Posterior cingulate gyrus (tissue), 11 donors: ENCODE measurements around the gene ZBTB46.
"Not testable (repeated sequence)": the region's sequence is repeated elsewhere in the genome, so short reads cannot be mapped to it uniquely, and the experiment has no call there.

ENCODE experiments used
- DNase-seq, 10 donors: peaks; one replicate each; pipeline versions ENCODE4 v3.0.0 to v3.0.0-alpha.2; 2020 to 2021; ENCODE audit warnings: mixed read lengths in 3 of 10
- intact Hi-C: fragments of 100-400 bp; cut with DNase I; formaldehyde crosslinking; loops from one replicate; pipeline ENCODE4 v1.15.1; 2023

The ZBTB46 gene

DNA sequence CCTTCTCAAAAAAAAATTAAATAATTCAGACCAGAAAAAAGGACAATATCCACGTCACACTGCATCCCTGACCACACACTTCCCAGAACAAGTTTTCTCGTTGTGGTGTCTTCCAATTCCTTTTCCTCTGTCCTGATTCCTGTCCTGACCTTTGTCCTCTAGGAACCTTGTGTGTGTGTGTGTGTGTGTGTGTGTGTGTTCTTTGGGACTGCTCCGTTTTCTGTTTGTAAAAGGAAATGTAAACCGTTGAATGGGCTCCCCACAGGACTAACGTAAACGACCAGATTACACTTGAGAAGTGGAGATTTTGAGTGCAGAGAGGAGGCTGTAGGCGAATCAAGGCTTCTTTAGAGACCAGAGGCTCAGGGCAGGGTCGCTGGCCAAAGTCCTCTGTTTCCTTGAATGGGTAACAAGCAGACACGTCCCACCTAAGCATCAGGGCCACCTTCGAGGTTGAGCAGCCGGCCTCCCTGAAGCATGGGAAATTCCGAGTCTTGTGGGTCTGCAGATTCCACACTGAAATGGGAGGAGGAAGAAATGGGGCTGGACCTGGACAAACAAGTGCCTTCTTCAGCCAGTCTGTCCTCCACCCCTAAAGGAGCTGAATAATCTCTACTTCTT, 7.3 kb downstream of the ZBTB46 start:
- intact Hi-C loops, result no loop called here
- no peak for DNase-seq

DNA sequence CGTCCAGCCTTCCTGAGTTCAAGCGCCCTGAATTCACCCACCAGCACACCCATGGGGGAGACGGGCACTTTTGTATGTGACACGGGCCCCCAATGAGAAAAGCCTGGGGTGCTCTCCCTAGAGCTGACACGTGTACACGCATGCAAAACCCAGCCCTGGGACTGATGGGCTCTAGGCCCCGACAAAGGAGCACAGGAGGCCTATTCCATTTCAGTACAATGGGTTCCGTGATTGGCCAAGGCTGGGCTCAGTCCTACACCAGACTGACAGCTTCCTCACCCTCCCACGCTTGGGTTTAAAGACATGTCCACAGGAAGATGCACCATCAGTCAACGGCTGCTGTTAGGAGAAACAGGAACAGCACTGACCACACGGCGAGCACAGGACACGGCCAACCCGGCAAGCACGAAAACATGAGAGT, 8.8 kb downstream of the ZBTB46 start:
- DNase-seq, result no peak
- intact Hi-C loops, result no loop called here

DNA sequence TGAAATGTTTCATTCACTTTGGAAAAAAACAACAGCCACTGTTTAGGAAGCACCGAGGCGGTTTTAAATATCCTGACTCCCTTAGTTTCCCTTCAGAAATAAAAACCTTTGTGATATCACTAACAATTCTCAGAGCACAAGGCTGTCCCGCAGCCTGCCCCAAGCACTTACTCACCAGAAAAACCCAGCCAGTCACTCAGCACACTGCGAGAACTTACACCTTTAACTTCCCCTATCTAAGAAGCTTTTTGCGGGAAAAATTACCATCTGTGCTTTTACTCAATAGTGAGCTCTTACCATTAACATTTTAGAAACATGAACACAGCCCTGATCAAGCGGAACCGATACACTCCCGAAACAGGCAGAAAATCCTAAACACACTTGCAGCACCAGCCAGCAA, 9.3 kb downstream of the ZBTB46 start:
- no peak for DNase-seq
- intact Hi-C loops, result no loop called here

DNA sequence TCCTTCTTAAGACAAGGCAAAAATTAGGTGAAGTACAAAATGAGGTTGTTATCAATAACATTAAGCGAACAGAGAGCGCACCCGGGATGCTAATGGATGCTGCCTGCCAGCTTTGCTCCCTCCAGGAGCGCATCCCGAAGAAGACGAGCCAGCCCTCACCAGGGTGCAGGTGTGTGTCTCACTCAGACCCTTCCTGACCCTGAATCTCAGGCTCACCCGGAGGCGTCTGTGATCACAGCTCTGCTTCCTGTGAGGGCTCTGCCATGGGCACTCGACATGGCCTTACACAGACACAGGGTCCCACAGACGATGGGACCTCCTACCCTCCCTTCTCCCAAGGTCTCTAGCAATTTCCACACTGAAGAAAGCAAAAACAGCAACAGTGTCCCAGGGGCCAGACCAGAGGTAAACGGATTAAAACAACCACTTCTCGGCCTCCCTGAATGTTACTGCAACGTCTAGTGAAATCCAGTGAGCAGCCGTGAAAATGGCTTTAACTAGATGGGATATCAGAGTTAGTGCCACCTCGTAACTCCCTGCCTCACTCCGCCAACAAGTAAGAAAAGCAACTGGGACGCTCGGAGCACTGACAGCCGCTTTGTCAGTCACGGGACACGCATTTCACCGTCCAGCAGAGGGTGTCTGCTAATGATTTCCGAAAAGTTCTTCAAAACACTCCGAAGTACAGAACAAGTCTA, 11.7 kb downstream of the ZBTB46 start:
- DNase-seq, result no peak
- intact Hi-C loops, result no loop called here

DNA sequence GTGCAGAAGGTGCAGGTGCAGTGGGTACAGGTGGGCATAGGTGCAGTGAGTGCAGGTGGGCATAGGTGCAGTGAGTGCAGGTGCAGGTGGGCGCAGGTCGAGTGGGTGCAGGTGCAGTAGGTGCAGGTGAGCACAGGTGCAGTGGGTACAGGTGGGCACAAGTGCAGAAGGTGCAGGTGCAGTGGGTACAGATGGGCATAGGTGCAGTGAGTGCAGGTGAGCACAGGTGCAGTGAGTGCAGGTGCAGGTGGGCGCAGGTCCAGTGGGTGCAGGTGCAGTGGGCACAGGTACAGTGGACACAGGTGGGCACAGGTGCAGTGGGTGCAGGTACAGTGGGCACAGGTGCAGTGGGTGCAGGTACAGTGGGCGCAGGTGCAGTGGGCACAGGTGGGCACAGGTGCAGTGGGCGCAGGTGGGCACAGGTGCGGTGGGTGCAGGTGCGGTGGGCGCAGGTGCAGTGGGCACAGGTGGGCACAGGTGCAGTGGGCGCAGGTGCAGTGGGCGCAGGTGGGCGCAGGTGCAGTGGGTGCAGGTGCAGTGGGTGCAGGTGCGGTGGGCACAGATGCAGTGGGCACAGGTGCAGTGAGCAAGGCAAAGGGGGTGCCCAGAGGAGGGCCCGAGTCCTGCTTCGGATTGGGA, 15.3 kb downstream of the ZBTB46 start:
- intact Hi-C loops, result no loop called here

DNA sequence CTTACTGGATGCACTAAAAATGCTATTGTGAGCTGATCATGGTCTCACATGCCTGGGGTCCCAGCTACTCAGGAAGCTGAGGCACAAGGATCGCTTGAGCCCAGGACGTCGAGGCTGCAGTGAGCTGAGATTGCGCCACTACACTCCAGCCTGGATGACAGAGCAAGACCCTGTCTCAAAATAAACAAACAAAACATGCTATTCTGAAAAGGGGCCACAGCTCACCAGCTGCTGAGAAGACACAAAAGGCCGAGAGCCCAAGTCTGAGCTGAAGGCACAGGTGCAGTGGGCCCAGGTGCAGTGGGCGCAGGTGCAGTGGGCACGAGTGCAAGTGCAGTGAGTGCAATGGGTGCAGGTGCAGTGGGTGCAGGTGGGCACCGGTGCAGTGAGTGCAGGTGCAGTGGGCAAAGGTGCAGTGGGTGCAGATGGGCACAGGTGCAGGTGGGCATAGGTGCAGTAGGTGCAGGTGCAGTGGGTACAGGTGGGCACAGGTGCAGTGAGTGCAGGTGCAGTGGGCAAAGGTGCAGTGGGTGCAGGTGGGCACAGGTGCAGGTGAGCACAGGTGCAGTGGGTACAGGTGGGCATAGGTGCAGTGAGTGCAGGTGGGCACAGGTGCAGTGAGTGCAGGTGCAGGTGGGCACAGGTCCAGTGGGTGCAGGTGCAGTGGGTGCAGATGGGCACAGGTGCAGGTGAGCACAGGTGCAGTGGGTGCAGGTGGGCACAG, 16.0 kb downstream of the ZBTB46 start:
- intact Hi-C loops, result no loop called here
- DNase-seq, result no peak

More for the DNA sequence above, 15.3 kb downstream of the ZBTB46 start:
- peak in 1 of 10 donors; percentile 79 for DNase-seq

DNA sequence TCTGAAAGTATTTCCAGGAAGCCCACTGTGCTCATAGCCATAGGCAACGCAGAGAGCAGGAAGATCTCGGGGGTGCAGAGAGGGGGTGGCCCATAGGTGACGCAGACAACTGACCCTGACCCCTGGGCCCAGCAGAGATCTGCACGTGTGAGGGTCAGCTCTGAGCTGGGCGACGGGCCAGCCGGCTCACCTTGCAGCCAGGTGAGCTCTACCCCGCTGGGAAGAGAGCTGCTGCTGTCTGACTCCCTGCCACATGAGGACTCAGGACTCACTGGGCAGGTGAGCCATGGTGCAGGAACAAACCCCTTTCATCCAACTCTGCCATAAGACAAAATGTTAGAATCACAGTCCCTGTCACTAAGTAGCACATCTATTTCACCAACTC, 19.6 kb downstream of the ZBTB46 start:
- intact Hi-C loops, result no loop called here
- no peak for DNase-seq

DNA sequence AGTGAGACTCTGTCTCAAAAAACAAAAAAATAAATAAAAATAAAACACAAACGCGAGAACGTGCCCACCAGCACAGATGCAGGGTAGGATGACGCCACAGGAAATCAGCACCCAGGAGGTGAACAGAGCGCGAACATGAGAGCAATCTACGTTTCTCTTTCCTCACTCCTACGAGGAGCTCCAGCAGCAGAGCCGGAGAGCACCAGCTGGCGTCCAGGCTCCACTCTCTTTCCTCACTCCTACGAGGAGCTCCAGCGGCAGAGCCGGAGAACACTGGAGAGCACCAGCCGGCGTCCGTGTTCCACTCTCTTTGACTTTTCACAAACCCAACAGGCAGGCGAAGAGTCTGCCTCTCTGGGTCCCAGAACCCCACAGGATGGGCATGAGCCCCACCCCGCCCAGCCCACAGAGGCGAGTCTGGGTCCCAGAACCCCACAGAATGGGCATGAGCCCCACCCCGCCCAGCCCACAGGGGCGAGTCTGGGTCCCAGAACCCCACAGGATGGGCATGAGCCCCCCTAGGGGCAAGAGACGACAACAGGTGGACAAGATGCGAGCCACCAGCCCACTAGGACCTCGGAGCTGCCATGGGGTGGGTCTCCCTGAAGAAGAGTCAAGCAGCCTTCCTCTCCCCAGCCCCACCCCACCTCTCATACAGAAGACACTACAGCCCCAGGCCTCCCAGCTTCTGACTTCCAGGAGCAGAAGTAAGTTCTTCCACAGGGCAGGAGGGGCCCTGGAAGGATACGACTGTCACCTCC, 20.2 kb downstream of the ZBTB46 start:
- DNase-seq, result peak in 8 of 10 donors; percentile 45 to 93 (median 62)
- intact Hi-C loops, result no loop called here

DNA sequence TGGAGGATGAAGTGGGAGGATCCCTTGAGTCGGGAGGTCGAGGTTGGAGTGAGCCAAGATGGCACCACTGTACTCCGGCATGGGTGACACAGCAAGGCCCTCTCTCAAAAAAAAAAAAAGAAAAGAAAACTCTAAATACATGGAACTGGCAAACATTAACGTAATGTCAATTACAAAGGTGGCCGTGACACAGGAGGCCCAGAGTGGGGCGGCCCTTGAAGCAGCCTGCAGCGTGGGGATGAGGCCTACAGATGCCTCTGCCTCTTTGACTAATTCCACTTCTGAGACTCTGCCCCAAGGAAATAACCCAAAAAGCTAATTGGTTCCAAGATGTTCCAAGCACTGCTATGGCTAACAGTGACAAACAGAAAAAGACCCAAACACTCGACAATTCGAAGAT, 21.2 kb downstream of the ZBTB46 start:
- no peak for DNase-seq
- intact Hi-C loops, result no loop called here

DNA sequence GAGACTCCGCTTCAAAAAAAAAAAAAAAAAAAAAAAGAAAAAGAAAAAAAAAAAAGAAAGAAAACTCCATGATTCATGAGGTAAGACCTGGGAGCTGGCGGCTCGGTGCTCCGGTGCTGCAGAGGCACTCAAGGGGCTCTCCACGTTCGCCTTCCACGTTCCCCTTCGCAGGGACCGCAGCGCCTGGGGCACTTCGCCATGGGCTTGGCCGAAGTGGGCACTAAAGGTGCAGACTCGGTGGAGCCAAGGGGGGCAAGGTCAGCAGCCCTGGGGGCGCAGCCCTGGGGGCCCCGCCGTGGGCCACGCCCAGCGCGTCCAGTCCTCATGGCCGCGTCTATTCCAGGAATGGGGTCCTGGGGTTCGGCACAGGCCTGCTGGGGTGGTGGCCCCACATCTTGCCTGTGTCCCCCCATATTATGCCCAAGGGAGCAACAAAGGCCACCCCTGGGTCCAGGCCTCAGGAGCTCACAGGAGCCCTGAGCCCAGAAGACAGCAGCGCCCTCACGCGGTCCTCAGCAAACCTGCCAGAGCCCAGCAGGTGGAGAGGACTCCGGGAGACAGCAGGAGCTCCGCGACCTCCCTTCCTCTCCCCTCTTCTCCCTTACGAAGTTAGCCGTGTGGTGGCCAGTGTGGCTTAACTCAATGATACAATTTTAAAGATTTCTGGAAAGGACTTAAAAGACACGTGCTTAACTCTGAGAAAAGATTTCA, 21.9 kb downstream of the ZBTB46 start:
- no peak for DNase-seq

DNA sequence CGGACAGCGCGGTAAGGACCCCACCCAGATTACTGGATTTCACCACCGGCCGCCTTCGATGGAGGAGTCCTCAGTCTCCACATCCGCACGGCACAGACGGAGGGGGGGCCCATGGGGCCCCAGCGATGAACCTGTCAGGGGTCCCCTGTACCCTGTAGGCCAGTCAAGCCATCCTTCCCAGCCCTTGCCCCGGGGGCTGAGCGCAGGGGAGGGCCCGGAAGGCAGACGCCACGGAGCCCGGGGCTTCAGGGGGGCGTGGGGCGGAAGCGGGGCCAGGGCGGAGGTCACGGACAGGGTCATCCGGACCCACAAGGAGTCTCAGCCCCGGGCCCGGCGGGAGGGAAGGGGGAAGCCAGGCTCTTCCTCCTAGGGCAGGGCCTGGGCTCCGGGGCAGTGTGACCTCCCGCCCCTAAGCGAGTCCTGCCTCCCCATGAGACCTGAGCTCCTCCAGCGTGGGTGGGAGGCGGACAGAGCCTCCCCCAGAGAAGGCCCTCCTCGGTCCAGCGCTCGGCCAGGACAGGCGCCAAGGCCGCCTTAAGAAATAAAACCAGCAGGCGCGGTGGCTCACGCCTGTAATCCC, 22.8 kb downstream of the ZBTB46 start:
- intact Hi-C loops, result no loop called here
- no peak for DNase-seq

More for the DNA sequence above, 21.9 kb downstream of the ZBTB46 start:
- intact Hi-C loops, result no loop called here

DNA sequence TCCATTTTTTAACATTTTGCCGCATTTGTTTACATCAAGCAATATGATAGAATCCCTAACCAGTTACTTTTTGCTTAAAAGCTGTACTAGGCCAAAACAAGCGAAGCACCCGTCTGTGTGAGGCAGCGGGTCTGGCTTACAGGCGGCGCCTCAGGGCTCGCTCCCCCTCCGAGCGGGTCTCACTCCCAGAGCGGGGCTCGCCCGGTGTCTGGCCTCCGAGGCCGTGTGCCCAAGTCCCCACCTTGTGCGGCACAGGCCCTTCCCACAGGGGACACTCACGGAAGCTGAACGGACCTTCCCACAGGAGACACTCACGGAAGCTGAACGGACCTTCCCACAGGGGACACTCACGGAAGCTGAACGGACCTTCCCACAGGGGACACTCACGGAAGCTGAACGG, 23.4 kb downstream of the ZBTB46 start:
- DNase-seq, result no peak
- intact Hi-C loops, result no loop called here

DNA sequence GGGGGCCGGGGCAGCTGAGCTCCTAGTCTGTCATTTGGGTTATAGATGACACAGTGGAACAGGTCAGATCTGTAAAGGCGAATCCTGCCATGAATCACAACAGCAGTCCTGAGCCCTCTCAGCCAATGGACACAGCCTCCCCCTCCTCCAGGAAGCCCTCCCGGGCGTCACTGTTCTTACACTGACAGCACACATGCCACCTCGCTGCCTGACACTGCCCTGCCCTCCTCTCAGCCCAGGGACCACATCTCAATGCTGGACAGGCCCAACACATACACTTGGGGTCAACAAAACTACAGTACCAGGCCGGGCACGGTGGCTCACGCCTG, 26.8 kb downstream of the ZBTB46 start:
- intact Hi-C loops, result no loop called here
- no peak for DNase-seq

DNA sequence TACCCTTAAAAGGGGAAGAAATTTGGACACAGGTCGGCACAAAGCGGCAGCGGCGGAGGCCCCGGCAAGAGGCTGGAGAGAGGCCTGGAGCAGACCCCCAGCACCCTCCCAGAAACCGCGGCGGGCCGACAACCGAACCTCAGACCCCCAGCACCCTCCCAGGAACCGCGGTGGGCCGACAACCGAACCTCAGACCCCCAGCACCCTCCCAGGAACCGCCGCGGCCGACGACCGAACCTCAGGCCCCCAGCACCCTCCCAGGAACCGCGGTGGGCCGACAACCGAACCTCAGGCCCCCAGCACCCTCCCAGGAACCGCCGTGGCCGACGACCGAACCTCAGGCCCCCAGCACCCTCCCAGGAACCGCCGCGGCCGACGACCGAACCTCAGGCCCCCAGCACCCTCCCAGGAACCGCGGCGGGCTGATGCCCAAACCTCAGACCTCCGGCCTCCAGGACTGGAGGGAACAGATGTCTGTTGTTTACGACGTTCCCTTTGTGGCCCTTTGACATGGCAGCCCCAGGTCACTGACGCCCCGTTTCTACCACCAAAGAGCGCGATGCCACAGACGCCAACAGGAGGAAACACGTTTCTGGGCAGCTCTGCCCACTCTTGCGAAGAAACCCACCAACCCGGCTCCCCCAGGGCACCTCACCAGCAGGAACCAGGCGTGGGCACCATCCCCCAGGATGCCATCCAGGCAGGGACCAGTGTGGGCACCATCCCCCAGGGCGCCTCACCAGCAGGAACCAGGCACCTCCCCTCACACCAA, 28.4 kb downstream of the ZBTB46 start:
- intact Hi-C loops, result no loop called here
- peak in 1 of 10 donors; percentile 81 for DNase-seq

DNA sequence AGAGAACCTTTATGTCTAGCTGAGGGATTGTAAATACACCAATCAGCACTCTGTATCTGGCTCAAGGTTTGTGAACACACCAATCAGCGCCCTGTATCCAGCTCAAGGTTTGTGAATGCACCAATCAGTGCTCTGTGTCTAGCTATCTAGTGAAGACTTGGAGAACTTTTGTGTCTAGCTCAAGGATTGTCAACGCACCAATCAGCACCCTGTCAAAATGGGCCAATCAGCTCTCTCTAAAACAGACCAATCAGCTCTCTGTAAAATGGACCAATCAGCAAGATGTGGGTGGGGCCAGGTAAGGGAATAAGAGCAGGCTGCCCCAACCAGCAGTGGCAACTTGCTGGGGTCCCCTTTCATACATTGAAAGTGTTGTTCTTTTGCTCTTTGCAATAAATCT, 29.9 kb downstream of the ZBTB46 start:
- intact Hi-C loops, DNase-seq: not testable (repeated sequence)

DNA sequence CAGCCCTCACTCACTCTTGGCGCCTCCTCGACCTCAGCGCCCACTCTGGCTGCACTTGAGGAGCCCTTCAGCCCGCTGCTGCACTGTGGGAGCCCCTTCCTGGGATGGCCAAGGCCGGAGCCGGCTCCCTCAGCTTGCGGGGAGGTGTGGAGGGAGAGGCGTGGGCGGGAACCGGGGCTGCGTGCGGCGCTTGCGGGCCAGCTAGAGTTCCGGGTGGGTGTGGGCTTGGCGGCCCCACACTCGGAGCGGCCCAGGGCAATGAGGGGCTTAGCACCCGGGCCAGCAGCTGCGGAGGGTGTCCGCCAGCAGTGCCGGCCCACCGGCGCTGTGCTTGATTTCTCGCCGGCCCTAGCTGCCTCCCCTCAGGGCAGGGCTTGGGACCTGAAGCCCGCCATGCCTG, 30.7 kb downstream of the ZBTB46 start:
- intact Hi-C loops, DNase-seq: not testable (repeated sequence)

DNA sequence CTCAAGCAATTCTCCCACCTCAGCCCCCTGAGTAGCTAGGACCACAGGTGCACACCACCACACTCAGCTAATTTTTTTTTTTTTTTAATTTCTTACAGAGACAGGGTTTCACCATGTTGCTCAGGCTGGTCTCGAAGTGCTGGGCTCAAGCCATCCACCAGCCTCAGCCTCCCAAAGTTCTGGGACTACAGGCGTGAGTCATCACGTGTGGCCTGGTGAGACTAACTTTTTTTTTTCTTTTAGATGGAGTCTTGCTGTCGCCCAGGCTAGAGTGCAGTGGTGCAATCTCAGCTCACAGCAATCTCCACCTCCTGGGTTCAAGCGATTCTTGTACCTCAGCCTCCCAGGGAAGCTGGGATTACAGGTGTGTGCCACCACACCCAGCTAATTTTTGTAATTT, 31.9 kb downstream of the ZBTB46 start:
- intact Hi-C loops, result not testable (repeated sequence)

DNA sequence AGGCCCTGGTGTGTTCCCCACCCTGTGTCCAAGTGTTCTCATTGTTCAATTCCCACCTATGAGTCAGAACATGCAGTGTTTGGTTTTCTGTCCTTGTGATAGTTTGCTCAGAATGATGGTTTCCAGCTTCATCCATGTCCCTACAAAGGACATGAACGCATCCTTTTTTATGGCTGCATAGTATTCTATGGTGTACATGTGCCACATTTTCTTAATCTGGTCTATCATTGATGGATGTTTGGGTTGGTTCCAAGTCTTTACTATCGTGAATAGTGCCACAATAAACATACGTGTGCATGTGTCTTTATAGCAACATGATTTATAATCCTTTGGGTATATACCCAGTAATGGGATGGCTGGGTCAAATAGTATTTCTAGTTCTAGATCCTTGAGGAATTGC, 33.9 kb downstream of the ZBTB46 start:
- DNase-seq, intact Hi-C loops: not testable (repeated sequence)

More for the DNA sequence above, 31.9 kb downstream of the ZBTB46 start:
- DNase-seq, result not testable (repeated sequence)
